NCI-H1092 (cell line): Measurements from ENCODE around the gene BRD2.

ENCODE experiments used
- DNase-seq: peaks from one replicate; lab custom pipeline; 2025; lab: John Stamatoyannopoulos, UW

Gene BRD2

GRCh38 chr6:32949113-32949512 lies 19.3 kb upstream of the BRD2 start:
- DNase-seq, result no peak

- DNase-seq, result no peak
These were observed 18.4 kb upstream of the BRD2 start for GRCh38 chr6:32950010-32950409.

- DNase-seq, result no peak
These were observed 17.9 kb upstream of the BRD2 start for GRCh38 chr6:32950449-32950848.

- DNase-seq, result no peak
These were observed 15.3 kb upstream of the BRD2 start, which contains the start of gene HLA-DMA for GRCh38 chr6:32952817-32953739. Gene HLA-DMA (minus strand): TSS chr6:32953097. CDS start chr6:32953036, 61 bp downstream.

GRCh38 chr6:32953775-32954174 lies 14.6 kb upstream of the BRD2 start:
- DNase-seq, result no peak

GRCh38 chr6:32954267-32954666 lies 14.1 kb upstream of the BRD2 start:
- no peak for DNase-seq

GRCh38 chr6:32954986-32955802 lies 13.2 kb upstream of the BRD2 start:
- no peak for DNase-seq

- DNase-seq, result no peak
These were observed 12.2 kb upstream of the BRD2 start for GRCh38 chr6:32956176-32956575.

GRCh38 chr6:32960563-32960962 lies 7.8 kb upstream of the BRD2 start:
- no peak for DNase-seq

- no peak for DNase-seq
These were observed 6.1 kb upstream of the BRD2 start for GRCh38 chr6:32962213-32962826.

GRCh38 chr6:32963866-32964265 lies 4.5 kb upstream of the BRD2 start:
- no peak for DNase-seq

- no peak for DNase-seq
These were observed 3.6 kb upstream of the BRD2 start for GRCh38 chr6:32964776-32965175.

- no peak for DNase-seq
These were observed 973 bp upstream of the BRD2 start for GRCh38 chr6:32967151-32968091.

GRCh38 chr6:32968867-32969684 lies 682 bp downstream of the BRD2 start:
- DNase-seq, result peak; percentile 65

- peak; percentile 44 for DNase-seq
These were observed 1.5 kb downstream of the BRD2 start for GRCh38 chr6:32969685-32970412.

- peak; percentile 40 for DNase-seq
These were observed 2.2 kb downstream of the BRD2 start for GRCh38 chr6:32970413-32971241.

- DNase-seq, result no peak
These were observed 2.8 kb downstream of the BRD2 start for GRCh38 chr6:32971242-32971580.

GRCh38 chr6:32971581-32972352 lies 3.4 kb downstream of the BRD2 start:
- peak; percentile 98 for DNase-seq
